Measurements from ENCODE around the gene LINS1.

DNA sequence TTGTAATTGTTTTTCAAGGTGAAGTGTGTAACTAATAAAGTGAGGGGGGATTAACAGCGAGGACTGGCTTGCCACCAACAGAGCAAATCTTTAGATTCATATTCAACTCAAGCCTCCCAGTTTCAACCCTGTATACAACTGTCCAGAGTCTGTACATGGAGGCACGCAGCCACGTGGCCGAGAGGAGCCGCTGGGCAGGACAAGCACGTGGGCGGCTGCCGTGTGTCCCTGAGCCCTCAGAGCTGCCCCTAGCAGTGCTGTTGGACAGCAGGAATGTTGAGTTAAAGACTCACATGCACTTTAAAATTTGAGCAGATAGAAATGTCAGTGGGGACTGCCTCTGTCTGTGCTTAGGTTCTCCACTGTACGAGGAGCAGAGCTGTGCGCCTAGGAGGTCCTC is 29.8 kb upstream of the LINS1 start:
- TF ChIP-seq POLR2A (IDR thresholded peaks at IDR 0.05) (no peak), CTCF (IDR thresholded peaks at IDR 0.05) (no peak), POLR2AphosphoS5 (IDR thresholded peaks at IDR 0.05) (no peak)
